ENCODE measurements around the gene SLC23A2.

Gene SLC23A2

GRCh38 chr20:4961746-4962145 is 39.6 kb downstream of the SLC23A2 start:
- DNase-seq: no peak

- no peak for DNase-seq
Measured at GRCh38 chr20:4959592-4959991, 41.7 kb downstream of the SLC23A2 start.

GRCh38 chr20:4957939-4958362 is 43.4 kb downstream of the SLC23A2 start:
- DNase-seq: no peak

GRCh38 chr20:4957187-4957586 is 44.1 kb downstream of the SLC23A2 start:
- no peak for DNase-seq

- peak; percentile 33 for DNase-seq
Measured at GRCh38 chr20:4956200-4956810, 45.0 kb downstream of the SLC23A2 start.

GRCh38 chr20:4953881-4954280 is 47.4 kb downstream of the SLC23A2 start:
- DNase-seq: no peak

- no peak for DNase-seq
Measured at GRCh38 chr20:4952229-4952628, 49.1 kb downstream of the SLC23A2 start.

GRCh38 chr20:4951299-4951698 is 50.0 kb downstream of the SLC23A2 start:
- DNase-seq: no peak

GRCh38 chr20:4950841-4951240 is 50.5 kb downstream of the SLC23A2 start:
- no peak for DNase-seq

- DNase-seq: no peak
Measured at GRCh38 chr20:4950437-4950836, 50.9 kb downstream of the SLC23A2 start.

GRCh38 chr20:4949833-4950178 is 51.5 kb downstream of the SLC23A2 start:
- DNase-seq: no peak

- DNase-seq: no peak
Measured at GRCh38 chr20:4947817-4948559, 53.3 kb downstream of the SLC23A2 start.

GRCh38 chr20:4946986-4947385 is 54.3 kb downstream of the SLC23A2 start:
- DNase-seq: no peak

GRCh38 chr20:4946585-4946984 is 54.7 kb downstream of the SLC23A2 start:
- DNase-seq: no peak

- DNase-seq: no peak
Measured at GRCh38 chr20:4944518-4945313, 56.6 kb downstream of the SLC23A2 start.

- DNase-seq: no peak
Measured at GRCh38 chr20:4942331-4942730, 59.0 kb downstream of the SLC23A2 start.

GRCh38 chr20:4937407-4938319 is 63.6 kb downstream of the SLC23A2 start:
- DNase-seq: no peak

- DNase-seq: no peak
Measured at GRCh38 chr20:4936851-4937406, 64.4 kb downstream of the SLC23A2 start.

GRCh38 chr20:4936392-4936850 is 64.9 kb downstream of the SLC23A2 start:
- no peak for DNase-seq

GRCh38 chr20:4932061-4932460 is 69.2 kb downstream of the SLC23A2 start:
- no peak for DNase-seq

- no peak for DNase-seq
Measured at GRCh38 chr20:4929686-4930397, 71.5 kb downstream of the SLC23A2 start.
